ENCODE data around the gene TBC1D16.

GRCh38 chr17:79922798-79923197 lies 112.9 kb downstream of the TBC1D16 start:
- TF ChIP-seq CTCF (IDR thresholded peaks at IDR 0.05) (no peak), E2F1 (CRISPR knock-in tag; IDR thresholded peaks at IDR 0.05) (no peak), ZNF317 (CRISPR knock-in tag; IDR thresholded peaks at IDR 0.05; ENCODE audit: borderline replicate concordance, low read depth) (no peak), ZNF423 (CRISPR knock-in tag; IDR thresholded peaks at IDR 0.05) (no peak), NFYB (CRISPR knock-in tag; conservative IDR thresholded peaks at IDR 0.05; ENCODE audit: low read depth) (no peak), MAX (CRISPR knock-in tag; IDR thresholded peaks at IDR 0.05) (no peak), FOXJ3 (CRISPR knock-in tag; IDR thresholded peaks at IDR 0.05; ENCODE audit: borderline replicate concordance) (no peak), CREB1 (CRISPR knock-in tag; IDR thresholded peaks at IDR 0.05) (no peak), ZNF138 (CRISPR knock-in tag; conservative IDR thresholded peaks at IDR 0.05) (no peak), ELF4 (CRISPR knock-in tag; IDR thresholded peaks at IDR 0.05; ENCODE audit: low read depth) (no peak), ZNF219 (CRISPR knock-in tag; IDR thresholded peaks at IDR 0.05; ENCODE audit: borderline replicate concordance) (no peak), SMAD3 (CRISPR knock-in tag; IDR thresholded peaks at IDR 0.05; ENCODE audit: borderline replicate concordance) (no peak), NFE2L1 (CRISPR knock-in tag; IDR thresholded peaks at IDR 0.05) (no peak), E2F5 (CRISPR knock-in tag; IDR thresholded peaks at IDR 0.05) (no peak)
